Liver (tissue), 3 donors: ENCODE measurements around the gene RETREG1.

Experiments
- ATF3 ChIP-seq: IDR thresholded peaks from 2 replicates; pipeline ENCODE4 v1.6.1; 2016; ENCODE audit warnings: antibody characterized with exemption
- CTCF ChIP-seq: fragments of 150-350 bp; IDR thresholded peaks from 2 replicates; pipeline ENCODE4 v1.5.1; 2017; ENCODE audit warnings: improper control_type of control experiment, low read depth, low read length; ENCODE audit not compliant: missing input control
- EGR1 ChIP-seq, 2 donors: IDR thresholded peaks; 2 replicates each; pipeline ENCODE4 v1.6.1; 2016 to 2018; ENCODE audit warnings: antibody characterized with exemption in 2 of 2, low read depth in 2 of 2
- FOXA1 ChIP-seq: IDR thresholded peaks from 2 replicates; pipeline ENCODE4 v1.6.1; 2016; ENCODE audit warnings: antibody characterized with exemption
- GABPA ChIP-seq, 2 donors: IDR thresholded peaks in 1 of 2; conservative IDR thresholded peaks in 1 of 2; 2 replicates each; pipeline ENCODE4 v1.6.1; 2016; ENCODE audit warnings: antibody characterized with exemption in 2 of 2, mild to moderate bottlenecking in 1 of 2, moderate library complexity in 1 of 2
- HNF4A ChIP-seq, 2 donors: conservative IDR thresholded peaks; 2 replicates each; pipeline ENCODE4 v1.6.1; 2016; ENCODE audit warnings: antibody characterized with exemption in 2 of 2, mild to moderate bottlenecking in 2 of 2
- HNF4G ChIP-seq: IDR thresholded peaks from 2 replicates; pipeline ENCODE4 v1.6.1; 2016; ENCODE audit warnings: antibody characterized with exemption
- RAD21 ChIP-seq, 2 donors: IDR thresholded peaks; 2 replicates each; pipeline ENCODE4 v1.6.1; 2016; ENCODE audit warnings: antibody characterized with exemption in 2 of 2, mild to moderate bottlenecking in 2 of 2
- REST ChIP-seq: IDR thresholded peaks from 2 replicates; pipeline ENCODE4 v1.6.1; 2016; ENCODE audit warnings: antibody characterized with exemption, mild to moderate bottlenecking
- SP1 ChIP-seq: IDR thresholded peaks from 2 replicates; pipeline ENCODE4 v1.6.1; 2018; ENCODE audit warnings: antibody characterized with exemption, mild to moderate bottlenecking
- TAF1 ChIP-seq: conservative IDR thresholded peaks from 2 replicates; pipeline ENCODE4 v1.6.1; 2016; ENCODE audit warnings: antibody characterized with exemption, mild to moderate bottlenecking
- ZBTB33 ChIP-seq: IDR thresholded peaks from 2 replicates; pipeline ENCODE4 v1.6.1; 2016; ENCODE audit warnings: antibody characterized with exemption
- donor health status: healthy.
- donor health status: healthy.

- TF ChIP-seq CTCF (no peak), HNF4G (no peak), HNF4A (conservative IDR thresholded peaks at IDR 0.05) (no peak), SP1 (no peak), RAD21 (IDR thresholded peaks at IDR 0.05) (no peak), ZBTB33 (no peak), GABPA (IDR thresholded peaks at IDR 0.05 in 1 of 2, conservative IDR thresholded peaks at IDR 0.05 in 1 of 2) (no peak), REST (no peak), FOXA1 (no peak), TAF1 (no peak), ATF3 (no peak), EGR1 (IDR thresholded peaks at IDR 0.05; ENCODE audit: low read depth in 2 of 2) (no peak)
Observed at GRCh38 chr5:16568875-16569580, 47.8 kb downstream of the RETREG1 start.
